Fibroblast of pulmonary artery (primary cell): ENCODE measurements around the gene TEX35.

Experiments used
- DNase-seq: peaks from one replicate; pipeline ENCODE4 v3.0.0-alpha.2; 2010; ENCODE audit warnings: low read depth
- H3K4me3 ChIP-seq: replicated peaks from 2 replicates; pipeline ENCODE4 v1.5.1; 2011; ENCODE audit warnings: low read depth, mild to moderate bottlenecking, control low read depth, low read length, moderate library complexity
- TF ChIP-seq, protein P1 (sequence below): IDR thresholded peaks from 2 replicates; pipeline ENCODE4 v1.5.1; 2011; ENCODE audit warnings: mild to moderate bottlenecking, control low read depth, low read length, inconsistent platforms; ENCODE audit errors: missing control alignments

Gene TEX35

DNA sequence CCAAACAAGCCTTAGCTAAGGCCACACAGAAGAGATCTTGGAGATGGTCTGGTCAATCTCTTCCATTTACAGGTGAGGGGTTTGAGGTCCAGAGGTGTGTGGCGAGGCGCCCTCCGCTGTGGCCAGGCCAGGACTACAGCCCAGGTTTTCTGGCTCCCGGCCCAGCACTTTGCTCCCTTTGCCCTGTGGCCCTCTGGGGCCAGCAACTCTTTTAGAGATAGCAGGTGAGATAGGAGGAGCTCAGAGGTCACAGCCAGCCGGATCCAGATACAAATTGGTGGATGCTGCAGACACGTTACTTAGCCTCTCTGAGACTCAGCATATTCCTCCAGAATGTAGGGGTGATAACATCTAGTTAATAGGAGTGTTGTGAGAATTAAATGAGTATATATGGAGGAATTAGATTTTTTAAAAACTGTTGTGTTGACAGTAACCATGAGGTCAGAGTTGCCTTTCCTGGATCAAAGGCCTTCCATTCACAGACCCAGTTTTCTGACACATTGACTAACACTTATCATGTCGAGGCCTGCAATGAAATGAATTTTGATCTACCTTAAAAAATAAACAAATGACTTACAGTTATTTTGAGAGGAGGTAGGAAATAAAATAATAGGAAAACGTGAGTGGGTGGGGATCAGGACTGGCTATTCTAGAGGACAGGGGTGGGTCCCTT lies 16.6 kb downstream of the TEX35 start:
- TF ChIP-seq, protein P1, sequence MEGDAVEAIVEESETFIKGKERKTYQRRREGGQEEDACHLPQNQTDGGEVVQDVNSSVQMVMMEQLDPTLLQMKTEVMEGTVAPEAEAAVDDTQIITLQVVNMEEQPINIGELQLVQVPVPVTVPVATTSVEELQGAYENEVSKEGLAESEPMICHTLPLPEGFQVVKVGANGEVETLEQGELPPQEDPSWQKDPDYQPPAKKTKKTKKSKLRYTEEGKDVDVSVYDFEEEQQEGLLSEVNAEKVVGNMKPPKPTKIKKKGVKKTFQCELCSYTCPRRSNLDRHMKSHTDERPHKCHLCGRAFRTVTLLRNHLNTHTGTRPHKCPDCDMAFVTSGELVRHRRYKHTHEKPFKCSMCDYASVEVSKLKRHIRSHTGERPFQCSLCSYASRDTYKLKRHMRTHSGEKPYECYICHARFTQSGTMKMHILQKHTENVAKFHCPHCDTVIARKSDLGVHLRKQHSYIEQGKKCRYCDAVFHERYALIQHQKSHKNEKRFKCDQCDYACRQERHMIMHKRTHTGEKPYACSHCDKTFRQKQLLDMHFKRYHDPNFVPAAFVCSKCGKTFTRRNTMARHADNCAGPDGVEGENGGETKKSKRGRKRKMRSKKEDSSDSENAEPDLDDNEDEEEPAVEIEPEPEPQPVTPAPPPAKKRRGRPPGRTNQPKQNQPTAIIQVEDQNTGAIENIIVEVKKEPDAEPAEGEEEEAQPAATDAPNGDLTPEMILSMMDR, result no peak
- H3K4me3 ChIP-seq, result no peak overlapping the region
- no peak for DNase-seq

DNA sequence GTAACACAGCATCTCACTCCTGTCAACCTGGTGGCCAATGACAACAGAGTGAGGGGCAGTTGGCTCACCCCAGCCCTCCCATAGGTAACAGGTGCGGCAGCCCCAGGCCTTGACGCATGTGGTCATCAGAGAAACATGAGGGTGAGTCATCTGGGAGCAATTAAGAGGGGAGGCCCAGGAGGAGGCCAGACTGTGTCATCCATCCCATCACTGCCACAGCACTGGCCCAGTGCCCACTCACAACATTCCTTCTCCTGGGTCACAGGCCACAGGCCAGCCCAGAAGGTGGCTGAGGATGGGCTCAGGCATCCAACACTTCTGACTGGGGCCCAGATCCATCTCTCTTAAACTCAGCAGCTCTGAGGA lies 17.1 kb downstream of the TEX35 start:
- H3K4me3 ChIP-seq, result no peak overlapping the region
- TF ChIP-seq, protein P1, result no peak
- DNase-seq, result peak; percentile 39

DNA sequence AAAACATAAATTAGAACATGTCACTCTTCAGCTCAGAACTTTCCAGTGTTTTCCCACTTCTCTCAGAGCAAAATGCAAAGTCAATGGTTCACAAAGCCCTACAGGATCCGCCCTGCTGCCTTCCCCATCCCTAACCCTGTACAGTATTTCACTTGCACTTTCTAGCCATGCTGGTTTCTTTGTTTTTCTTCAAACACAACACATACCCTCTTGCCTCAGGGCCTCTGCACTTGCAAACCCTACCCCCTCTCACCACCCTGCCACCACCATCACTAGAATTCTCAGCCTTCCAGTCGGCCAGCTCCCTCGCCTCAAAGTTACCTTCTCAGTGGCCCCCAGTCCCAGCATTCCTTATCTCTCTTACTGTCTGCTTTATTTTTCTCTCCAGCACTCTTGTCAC lies 17.6 kb downstream of the TEX35 start:
- H3K4me3 ChIP-seq, result no peak overlapping the region
- TF ChIP-seq, protein P1, result no peak
- DNase-seq, result no peak

DNA sequence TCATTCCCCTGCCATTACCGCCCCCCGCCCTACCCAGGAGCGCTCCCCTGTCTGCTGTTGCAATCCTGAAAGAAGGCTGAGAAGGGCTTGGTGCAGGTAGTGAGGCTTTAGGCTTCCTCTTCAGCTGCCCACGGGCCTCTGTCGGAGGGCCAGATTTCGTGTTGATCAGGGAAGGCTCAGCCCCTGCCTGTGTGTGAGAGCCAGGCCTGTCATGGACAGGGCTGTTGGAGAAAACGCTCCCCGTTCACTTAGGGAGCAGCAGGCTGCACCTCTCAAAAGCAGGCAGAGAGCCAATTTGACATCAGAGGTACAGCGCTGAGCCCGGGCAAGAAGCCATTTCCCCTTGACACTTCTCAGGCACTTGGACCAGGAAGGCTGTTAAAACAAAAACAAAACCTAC lies 19.0 kb downstream of the TEX35 start:
- TF ChIP-seq, protein P1, result no peak
- H3K4me3 ChIP-seq, result no peak overlapping the region
- peak; percentile 14 for DNase-seq

DNA sequence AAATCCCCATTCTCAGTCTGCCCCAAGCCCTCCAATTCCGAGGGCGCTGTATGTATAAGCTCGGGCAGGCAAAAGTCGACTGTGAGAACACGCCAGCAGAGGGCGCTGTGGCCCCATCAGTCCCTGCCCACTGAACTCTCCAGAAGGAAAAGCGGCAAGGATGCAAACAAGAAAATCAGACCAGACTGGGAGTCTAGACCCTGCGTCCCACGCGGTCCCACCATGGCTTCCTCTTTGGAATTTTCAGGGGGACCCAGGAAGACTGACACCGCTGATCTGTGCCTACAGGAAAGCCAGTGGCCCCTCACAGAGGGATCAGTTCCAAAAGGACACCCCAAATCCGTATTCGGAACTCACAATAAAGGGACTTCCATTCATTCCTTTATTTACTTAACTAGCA lies 19.5 kb downstream of the TEX35 start:
- peak; percentile 86 for DNase-seq
- TF ChIP-seq, protein P1, result peak; percentile 85
- no peak overlapping the region for H3K4me3 ChIP-seq

DNA sequence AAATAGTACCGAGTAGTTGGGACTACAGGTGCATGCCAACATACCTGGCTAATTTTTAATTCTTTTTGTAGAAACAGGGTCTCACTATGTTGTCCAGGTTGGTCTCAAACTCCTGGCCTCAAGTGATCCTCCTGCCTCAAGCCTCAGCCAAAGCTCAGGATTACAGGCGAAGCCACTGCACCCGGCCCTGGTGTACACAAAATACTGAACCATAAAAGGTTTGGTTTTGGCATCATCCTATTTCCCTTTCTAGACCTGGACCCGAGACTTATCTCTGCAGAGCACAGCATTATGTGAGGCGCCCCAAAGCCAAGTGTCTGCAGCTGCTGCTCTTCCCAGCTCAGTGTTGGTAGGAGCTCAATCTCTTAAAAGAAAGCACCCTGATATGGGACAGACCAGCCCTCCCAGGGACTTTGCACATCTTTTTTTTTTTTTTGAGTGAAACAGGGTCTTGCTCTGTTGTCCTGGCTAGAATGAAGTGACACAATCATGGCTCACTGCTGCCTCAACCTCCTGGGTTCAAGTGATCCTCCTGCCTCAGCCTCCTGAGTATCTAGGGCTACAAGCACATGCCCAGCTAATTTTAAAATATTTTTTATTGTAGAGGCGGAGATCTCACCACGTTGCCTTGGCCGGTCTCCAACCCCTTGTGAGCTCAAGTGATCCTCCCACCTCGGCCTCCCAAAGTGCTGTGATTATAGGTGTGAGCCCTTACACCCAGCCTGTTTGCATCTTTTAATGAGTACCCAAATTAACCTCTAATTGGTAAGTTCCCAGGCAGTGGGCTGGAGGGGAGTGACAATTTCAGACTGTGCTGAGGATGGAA lies 20.4 kb downstream of the TEX35 start:
- TF ChIP-seq, protein P1, result no peak
- H3K4me3 ChIP-seq, result no peak overlapping the region
- no peak for DNase-seq
